ENCODE data around the gene INTS14. TPM values are rescaled to one million over a fixed set of nuclear protein-coding genes. Genes with fewer than 3 reads are reported as not detected.

Gene INTS14
- total RNA-seq, 4 donors from 2014 or later, result 52.4 to 99.4 (median 62.9) TPM

DNA sequence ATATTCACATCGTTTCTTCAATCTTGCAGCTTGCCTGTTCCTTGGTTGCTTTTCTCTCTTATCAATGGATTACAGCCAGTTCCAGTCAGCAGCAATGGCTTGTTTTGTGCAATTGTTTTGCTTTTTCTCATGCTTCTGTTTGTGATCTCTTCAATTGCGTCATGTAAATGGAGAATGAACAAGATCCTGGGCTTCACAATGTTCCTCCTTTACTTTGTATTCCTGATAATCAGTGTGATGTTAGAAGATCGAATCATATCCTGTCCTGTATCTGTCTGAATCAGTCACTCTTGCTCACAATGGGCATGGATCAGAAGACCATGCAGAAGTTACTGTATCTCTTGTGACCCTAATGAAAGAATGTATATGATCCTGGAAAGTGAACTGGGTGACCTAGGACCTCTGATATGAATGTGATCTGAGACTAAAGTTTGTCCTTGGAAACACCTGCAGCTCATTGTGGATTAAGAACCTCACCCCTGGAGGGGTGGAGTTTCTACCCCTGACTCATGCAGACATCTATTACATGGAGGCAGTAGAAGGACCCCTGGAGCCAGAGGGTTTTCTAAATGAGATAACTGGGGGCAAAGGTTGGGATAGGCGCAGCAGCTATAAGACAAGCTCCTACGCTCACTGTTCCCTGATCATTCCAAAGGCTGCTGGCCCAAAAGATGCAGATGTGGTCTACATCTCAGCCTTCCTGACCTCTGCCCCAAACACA is 43.0 kb upstream of the INTS14 start:
- Histone ChIP-seq H3K4me3 (replicated peaks in 1 of 3) (no peak overlapping the region), H3K36me3 (peaks cover 7 to 8% of the 10 kb centered on the region in 2 donors), H3K4me1 (peaks cover 0 to 10% of the 10 kb centered on the region in 2 donors), H3K9me3 (no peaks in the 10 kb centered on the region), H3K27me3 (no peaks in the 10 kb centered on the region), H3K27ac (no peak overlapping the region)
- DNase-seq, result no peak
- no peak for TF ChIP-seq POLR2A (IDR thresholded peaks at IDR 0.05)
- TF ChIP-seq, protein P1, sequence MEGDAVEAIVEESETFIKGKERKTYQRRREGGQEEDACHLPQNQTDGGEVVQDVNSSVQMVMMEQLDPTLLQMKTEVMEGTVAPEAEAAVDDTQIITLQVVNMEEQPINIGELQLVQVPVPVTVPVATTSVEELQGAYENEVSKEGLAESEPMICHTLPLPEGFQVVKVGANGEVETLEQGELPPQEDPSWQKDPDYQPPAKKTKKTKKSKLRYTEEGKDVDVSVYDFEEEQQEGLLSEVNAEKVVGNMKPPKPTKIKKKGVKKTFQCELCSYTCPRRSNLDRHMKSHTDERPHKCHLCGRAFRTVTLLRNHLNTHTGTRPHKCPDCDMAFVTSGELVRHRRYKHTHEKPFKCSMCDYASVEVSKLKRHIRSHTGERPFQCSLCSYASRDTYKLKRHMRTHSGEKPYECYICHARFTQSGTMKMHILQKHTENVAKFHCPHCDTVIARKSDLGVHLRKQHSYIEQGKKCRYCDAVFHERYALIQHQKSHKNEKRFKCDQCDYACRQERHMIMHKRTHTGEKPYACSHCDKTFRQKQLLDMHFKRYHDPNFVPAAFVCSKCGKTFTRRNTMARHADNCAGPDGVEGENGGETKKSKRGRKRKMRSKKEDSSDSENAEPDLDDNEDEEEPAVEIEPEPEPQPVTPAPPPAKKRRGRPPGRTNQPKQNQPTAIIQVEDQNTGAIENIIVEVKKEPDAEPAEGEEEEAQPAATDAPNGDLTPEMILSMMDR (IDR thresholded peaks at IDR 0.05), result no peak
- 96 to 98% methylated on average over 5 of the region's 5 CpGs for WGBS, 2 donors
- intact Hi-C loops (cut with DNase I), result no loop called here

DNA sequence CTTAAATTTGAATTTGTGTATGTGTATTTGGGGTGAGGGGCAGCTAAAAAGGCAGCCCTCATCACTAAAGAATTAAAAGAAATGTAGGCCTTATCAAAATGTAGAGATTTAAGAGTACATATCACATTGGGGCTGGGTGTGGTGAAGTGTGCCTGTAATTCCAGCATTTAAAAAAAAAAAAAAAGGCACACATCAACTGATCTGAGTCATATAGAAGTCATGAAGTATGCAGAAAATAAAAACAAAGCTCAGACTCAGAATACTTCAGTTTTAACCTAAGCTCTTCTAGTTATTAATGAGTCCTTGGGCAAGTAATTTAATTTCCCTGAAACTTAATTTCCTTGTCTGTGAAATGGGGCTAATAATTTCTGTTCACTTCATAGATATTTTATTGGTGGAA is 42.4 kb upstream of the INTS14 start:
- H3K9me3 ChIP-seq, result no peaks in the 10 kb centered on the region
- H3K4me1 ChIP-seq, result peaks cover 0 to 10% of the 10 kb centered on the region in 2 donors
- no peak overlapping the region for H3K4me3 ChIP-seq (replicated peaks in 1 of 3)
- intact Hi-C loops (cut with DNase I), result no loop called here
- TF ChIP-seq, protein P1 (IDR thresholded peaks at IDR 0.05), result no peak
- TF ChIP-seq POLR2A (IDR thresholded peaks at IDR 0.05), result no peak
- H3K36me3 ChIP-seq, result peaks cover 7 to 8% of the 10 kb centered on the region in 2 donors
- H3K27ac ChIP-seq, result no peak overlapping the region
- DNase-seq, result no peak
- no peaks in the 10 kb centered on the region for H3K27me3 ChIP-seq

DNA sequence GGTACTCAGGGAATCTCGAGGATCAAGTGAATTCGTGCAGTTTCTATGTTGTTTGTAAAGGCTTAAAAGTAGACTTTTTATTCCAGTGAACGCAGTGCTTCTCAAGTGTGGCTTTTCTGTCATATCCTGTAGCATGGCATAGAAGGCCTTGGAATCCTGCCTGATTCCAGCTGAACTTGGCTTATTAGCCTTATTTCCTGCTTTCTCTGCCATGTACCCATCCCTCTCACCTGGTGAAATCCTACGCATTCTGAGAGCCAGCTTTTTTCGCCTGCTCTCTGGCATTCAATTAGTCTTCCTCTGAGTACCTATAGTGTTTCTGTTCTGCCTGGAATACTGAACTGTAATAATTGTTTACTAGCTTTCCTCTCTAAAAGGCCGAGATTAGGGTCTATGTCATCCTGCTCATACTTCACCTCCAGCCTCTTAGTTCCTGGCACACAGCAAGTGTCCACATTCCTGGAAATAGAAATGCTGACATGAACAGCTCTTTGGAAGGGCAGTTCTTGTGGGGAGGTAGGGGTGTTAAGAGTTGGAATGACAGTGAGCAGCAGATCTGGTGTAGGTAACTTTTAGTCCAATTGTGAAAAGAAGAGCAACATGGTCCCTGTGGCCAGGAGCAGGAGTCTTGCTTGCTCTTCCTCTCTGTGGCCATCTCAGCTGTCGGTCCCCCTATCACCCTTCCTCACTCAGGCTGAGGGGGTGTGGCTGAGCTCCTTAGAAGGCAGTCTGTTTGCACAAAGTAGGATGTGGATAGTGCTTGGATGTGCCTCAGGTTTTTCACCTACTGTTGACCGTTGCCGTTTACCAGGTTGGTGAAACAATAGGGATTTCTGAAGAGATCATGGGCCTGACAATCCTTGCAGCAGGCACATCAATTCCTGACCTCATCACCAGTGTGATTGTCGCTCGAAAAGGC is 41.2 kb upstream of the INTS14 start:
- intact Hi-C loops (cut with DNase I), result no loop called here
- H3K27me3 ChIP-seq, result no peaks in the 10 kb centered on the region
- H3K9me3 ChIP-seq, result no peaks in the 10 kb centered on the region
- H3K4me3 ChIP-seq (replicated peaks in 1 of 3), result no peak overlapping the region
- TF ChIP-seq, protein P1 (IDR thresholded peaks at IDR 0.05), result no peak
- no peak for TF ChIP-seq POLR2A (IDR thresholded peaks at IDR 0.05)
- WGBS, 2 donors, result 59 to 62% methylated on average over 11 of the region's 11 CpGs
- peak overlapping the region in 2 of 3 donors; percentile 1 to 4 for H3K27ac ChIP-seq
- H3K36me3 ChIP-seq, result no peaks in the 10 kb centered on the region
- H3K4me1 ChIP-seq, result peaks cover 0 to 10% of the 10 kb centered on the region in 2 donors
- peak in 1 of 2 donors; percentile 18 for DNase-seq

DNA sequence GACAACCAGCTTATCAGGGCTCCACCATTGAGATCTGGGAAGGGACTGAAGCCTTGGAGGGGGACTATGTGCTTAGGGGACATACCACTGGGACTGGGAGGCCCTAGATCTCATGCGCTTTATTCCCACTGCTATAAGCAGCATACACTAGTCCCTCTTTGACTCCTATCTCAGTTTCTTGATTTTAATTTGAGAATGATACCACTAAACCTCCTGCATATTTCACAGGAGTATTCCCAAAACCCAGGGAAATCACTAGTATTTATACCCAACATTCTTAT is 40.1 kb upstream of the INTS14 start:
- TF ChIP-seq, protein P1 (IDR thresholded peaks at IDR 0.05), result no peak
- no peak for TF ChIP-seq POLR2A (IDR thresholded peaks at IDR 0.05)
- Histone ChIP-seq H3K4me3 (replicated peaks in 1 of 3) (no peak overlapping the region), H3K4me1 (peaks cover 0 to 10% of the 10 kb centered on the region in 2 donors), H3K27ac (peak overlapping the region in 1 of 3 donors; percentile 1), H3K27me3 (no peaks in the 10 kb centered on the region), H3K36me3 (no peaks in the 10 kb centered on the region), H3K9me3 (no peaks in the 10 kb centered on the region)
- intact Hi-C loops (cut with DNase I), result no loop called here
- 100% methylated on average over 1 of the region's 1 CpG for WGBS, 2 donors
- no peak for DNase-seq

Measured in thyroid gland (tissue), 4 donors.